GM18907 (cell line): ENCODE measurements around the gene NKAIN4.

Experiments used
- ATAC-seq: cut with Tn5 transposase; IDR thresholded peaks from one replicate; pipeline ENCODE4 v1.9.1; 2021; ENCODE audit warnings: mild to moderate bottlenecking, moderate library complexity; ENCODE audit not compliant: unreplicated experiment

The NKAIN4 gene

DNA sequence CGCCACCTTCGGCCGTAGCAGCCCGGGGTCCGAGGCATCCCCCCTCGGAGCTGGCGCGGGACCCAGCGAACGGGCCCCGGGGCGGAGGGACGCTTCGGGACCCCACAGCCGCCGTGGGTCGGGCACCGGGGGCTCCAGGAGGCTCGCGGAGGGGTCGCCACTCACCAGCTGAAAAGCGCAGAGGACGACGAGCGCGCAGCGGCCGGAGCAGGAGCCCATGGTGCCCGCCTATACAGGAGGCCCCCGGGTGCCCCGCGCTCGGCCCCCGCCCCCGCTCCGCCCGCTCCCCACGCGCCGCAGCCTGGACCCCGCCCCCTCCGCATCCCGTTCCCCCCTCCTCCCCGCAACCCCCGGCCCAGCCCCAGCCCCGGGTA lies at the start of gene NKAIN4:
NKAIN4 (minus strand) TSS at position 232 of the 374 bp plus-strand sequence; CDS start at position 219, 13 bp downstream.
- ATAC-seq: no peak

DNA sequence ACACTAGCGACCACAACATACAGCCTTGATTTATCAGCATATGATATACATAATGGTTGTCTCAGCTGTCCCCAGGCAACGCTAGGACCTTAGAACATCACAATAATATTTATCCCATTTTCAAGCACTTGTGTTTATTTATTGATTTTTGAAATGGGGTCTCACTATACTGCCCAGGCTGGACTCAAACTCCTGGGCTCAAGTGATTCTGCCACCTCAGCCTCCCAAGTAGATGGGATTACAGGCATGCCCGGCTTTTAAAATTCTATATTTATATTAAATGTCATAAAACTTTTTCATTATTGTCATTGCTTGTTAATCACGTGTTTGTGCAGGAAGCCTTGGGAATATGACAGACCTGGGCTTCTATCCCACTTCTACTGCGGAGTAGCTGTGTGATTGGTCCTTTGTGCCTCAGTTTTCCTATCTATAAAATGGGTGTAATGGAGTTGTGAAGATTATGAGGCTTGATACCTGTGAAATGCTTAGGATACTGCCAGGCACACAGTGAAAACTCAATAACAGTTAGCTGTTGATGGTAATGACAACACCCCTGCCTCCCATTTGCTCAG lies 48.9 kb upstream of the NKAIN4 start:
- ATAC-seq: no peak

DNA sequence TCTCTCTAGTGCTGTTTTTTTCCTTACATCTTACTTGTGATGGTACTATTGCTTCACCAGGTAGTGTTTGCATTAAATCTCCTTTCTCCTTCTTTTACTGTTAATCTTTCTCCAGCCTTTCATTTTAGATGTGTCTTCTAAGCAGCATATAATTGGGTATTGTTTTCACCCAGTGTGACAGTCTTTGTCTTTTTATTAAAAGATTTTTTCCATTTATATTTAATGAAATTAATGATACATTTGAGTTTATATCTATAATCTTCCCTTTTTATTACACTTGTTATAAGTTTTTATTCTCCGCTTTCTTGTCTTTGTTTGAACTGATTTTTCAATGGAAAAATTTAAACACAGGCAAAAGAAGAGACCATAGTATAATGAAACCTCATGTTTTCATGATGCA lies 47.4 kb upstream of the NKAIN4 start:
- no peak for ATAC-seq

DNA sequence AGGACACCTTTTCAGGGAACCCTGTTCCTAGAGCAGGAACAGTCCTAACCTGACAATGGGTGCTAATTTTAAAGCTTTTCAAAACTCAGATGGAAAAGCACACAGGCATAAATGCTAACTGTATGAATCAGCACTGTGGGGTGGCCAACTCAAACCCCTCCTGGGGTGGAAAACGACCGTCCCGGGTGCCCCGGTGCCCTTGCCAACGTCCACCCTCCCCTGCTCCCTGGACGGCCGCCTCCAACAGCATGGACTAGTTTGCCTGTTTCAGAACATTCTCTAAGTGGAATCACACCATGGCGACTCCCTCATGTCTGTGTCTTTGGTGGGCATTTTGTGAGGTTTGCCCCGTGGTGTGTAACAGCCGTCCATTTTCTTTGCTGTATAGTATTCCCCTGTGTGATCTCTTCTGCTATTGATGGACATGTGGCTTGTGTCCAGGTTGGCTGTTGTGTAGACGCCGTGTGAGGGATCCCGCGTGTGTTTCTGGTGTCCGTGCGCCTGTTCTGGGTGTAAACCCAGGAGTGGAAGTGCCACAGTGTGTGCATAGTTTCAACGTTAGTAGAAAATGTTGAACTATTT lies 44.6 kb upstream of the NKAIN4 start:
- ATAC-seq: no peak

DNA sequence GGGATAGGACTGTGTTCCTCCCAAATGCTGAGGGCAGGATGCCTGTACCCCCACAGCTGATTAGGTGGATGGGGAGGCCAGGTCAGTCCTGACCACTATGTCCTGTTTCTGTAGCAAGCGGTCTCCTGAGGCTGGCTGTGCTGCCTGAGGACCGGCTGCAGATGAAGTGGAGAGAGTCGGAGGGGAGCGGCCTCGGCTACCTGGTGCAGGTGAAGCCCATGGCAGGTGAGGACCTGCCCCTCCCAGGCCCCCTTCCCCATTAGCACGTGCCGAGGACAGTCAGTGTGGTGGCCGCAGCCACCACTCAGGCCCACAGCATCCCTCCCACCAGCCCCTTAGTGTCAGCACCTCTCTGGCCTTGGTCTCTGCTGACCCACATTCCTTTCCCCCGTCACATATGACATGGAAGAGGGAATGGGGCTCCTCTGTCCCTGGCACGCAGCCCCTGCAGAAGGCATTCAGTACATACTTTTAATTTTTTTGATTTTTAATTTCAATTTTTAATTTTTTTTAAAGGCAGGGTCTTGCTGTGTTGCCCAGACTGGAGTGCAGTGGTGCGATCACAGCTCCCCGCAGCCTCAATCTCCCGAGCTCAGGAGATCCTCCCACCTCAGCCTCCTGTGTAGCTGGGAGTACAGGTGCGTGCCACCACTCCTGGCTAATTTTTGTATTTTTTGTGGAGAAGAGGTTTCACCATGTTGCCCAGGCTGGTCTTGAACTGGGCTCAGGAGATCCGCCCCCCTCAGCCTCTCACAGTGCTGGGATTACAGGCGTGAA lies 43.7 kb upstream of the NKAIN4 start:
- ATAC-seq: no peak

DNA sequence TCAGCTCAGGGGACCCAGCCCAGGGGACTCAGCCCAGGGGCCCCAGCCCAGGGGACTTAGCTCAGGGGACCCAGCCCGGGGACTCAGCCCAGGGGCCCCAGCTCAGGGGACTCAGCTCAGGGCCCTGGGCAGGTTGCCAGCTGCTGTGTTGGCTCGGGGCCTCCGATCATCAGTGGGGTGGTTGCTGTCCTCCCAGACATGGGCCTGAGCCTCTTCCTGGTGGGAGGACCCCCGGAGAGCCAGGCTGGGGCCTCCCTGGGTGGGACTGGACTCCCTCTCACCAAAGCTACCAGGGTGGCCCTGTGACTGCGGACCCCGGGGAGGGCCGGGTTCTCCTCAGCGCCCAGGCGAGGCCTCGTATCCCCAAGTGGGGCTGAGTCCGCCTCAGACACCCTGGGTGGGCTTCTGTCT lies 43.1 kb upstream of the NKAIN4 start:
- ATAC-seq: no peak

DNA sequence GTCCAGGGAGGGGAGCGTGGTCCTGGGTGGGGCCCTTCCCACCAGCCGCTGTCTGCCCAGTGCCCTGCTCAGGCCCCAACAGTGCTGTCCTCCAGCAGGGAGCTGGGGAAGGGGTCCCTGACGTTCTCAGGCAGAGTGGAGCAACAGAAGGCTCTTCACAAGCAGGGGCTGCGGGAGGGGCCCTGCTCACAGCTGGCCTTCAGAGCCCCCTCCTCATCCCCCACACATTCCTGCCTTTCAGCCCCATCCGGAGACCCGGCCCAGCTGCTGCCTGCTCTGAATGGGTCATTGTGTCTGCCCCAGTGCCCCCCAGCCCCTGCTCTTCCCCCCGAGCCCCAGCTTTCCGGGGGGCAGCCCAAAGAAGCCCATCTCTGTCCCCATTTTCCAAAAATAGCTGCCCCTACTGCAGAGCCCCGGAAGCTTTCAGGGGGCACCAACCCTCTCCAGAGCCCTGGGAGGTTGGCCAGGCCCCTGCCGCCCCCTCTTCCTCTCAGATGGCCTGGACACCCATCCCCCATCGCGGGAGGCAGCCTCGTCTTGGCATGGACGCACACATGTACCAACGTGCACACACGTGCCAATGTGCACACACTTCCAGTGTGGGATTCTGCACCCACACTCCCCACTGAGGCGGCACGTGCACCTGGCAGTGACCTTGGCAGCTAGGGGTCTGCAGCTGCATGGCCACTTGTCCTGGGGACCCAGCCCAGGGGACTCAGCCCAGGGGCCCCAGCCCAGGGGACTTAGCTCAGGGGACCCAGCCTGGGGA lies 42.5 kb upstream of the NKAIN4 start:
- ATAC-seq: no peak

DNA sequence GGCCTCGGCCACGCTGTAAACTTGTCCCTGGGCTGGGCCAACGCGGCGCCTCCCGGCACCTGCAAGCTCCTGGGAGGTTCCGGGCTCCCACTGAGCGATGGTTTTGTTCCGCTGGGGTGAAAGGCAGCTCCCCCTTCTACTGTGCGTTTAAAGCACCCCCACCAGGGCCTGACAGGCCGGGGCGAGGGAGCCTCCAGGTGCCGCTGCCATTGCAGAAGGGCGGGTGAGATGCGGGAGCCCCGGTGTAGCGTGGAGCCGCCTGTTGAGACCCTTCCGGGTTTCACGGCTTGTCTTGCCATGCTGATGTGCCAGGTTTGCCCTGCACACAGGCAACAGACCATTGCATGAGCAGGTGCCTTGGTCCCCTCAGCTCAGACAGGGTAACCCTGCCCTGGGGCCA lies 41.6 kb upstream of the NKAIN4 start:
- no peak for ATAC-seq

DNA sequence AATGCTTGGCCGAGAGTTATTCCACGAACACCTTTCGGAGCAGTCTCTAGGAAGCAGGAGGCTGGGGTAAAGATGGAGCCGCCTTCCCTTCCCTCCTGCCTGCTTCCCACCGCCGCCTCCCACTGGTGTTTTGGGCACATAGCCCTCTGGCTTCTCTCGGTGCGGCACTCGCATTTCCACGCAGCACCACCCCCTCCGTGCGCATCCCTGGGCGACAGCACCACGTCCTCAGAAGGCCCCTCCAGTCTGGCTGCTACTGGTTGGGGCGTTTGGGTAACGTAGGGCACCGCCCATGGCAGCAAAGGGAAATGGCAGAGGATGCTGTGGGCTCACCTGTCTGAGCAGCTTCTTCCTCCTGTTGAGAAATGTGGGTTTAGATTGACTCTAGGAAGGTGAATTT lies 41.2 kb upstream of the NKAIN4 start:
- no peak for ATAC-seq

DNA sequence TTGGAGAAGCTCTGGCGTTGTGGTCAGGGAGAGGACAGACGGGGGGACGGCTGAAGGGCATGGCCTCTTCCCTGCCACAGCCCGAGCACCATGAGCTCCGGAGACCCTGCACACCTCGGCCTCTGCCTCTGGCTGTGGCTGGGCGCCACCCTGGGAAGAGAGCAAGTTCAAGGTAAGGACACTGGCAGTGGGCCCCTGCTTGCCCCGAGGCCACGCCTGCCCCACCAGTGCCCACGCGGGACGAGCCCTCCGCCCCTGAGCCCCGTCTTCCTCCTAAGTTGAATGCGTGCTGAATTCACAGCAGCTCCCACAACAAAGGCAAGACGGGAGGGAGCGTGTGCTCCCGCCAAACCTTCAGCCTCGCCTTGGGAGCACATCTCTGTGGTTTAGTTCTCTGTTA lies 40.8 kb upstream of the NKAIN4 start:
- ATAC-seq: no peak

DNA sequence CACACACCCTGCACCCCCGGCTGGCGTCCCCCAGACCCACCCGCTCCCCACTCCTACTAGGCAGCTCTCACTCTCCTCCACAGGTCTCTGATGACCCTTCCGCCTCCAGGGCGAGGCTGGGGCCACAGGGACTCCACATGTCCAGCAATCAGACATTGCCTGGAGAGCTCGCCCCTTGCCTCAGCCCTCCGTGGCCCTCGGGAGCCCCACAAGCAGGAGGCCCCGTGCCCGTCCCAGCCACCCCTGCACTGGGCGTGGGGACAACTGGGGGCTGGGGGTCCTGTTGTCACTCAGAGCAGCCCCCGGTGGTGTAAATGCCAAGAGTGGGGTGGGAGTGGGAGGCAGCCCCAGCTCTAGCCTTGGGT lies 40.3 kb upstream of the NKAIN4 start:
- no peak for ATAC-seq

DNA sequence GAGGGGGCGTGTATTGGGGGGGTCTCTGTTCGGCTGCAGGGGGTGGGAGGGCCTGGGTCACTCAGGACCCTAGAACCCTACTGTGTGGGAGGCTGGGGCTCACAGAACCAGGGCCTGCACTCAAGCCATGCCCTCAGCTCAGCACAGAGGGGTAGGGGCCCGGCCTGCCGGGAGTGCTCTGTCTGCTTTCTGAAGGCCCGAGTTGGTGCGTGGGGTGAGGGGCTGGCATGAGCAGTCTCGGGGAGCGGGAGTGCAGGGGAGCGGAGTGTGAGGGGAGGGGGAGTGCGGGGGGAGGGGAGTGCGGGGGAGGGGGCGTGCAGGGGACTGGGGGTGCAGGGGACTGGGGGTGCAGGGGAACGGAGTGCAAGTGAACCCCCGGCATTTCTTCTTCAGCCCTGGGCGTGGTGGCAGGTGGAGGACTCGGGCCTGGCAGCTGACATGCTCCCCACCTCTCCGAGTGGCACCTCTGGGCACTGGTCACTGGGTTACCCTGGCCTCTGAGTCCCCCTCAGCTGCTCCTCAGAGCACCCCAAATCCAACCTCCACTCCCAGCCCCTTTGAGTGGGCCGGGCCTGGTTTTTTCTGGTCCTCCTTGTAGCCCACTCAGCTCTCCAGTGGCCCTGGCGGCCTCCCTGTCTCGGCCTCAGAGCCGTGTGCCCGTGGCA lies 39.7 kb upstream of the NKAIN4 start:
- ATAC-seq: no peak

DNA sequence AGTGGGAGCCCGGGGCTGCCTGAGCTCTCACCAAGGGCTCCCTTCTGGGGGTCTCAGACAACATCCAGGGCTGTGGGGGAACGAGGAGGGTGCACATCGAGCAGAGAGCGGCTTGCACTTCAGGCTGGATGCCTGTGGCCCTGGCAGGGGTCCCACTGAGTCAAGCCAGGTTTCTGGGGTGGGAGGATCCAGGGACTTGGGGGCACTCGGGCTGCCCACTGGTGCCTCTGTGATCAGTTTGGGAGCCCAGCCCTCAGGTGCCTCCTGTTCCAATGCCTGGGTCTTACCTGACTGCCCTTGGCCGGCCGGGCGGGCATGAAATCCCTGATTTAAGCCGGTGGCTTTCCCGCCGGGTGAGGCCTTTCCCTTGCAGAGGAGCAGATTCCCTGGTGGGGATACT lies 39.2 kb upstream of the NKAIN4 start:
- ATAC-seq: no peak

DNA sequence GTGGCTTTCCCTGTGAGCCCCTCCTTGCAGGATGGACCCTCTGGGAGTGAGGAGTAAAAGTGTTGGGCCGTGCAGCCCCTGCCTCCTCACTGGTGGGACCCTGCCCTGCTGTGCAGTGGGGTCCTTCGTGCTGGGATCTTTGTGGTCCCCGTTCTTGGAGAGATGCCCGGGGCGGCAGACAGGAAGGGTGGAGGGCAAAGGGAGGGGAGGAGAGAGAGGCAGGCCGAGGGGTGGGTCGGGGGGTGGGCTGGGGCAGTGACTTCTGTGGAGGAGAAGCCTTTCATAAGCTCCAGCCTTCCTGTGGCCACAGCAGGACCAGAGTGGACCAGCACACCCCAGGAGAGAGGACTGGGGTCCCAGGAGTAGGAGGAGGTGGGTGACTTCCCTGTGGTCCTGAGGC lies 38.6 kb upstream of the NKAIN4 start, which contains the start of gene COL20A1:
COL20A1 (plus strand) TSS at position 283 of the 400 bp plus-strand sequence. CDS start 1,922 bp downstream, outside the sequence.
- no peak for ATAC-seq

DNA sequence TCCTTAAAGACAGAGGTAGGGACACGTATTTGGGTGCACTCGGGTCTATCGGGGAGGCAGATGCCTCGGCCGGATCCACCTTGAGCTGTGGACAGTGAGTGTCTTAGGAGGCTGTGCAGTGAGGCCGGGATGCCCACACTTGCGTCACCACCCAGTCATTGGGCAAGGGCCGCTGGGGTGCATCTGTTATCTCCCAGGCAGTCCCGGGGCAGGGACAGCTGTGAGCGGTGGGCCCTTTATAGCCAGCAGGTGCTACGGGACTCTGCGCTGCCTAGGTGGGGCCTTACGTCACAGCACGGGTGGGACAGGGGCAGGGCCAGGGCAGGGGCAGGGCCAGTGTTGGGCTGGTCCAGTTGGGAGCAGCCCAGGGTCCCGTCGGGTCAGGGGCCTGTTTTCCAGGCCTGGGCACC lies 38.0 kb upstream of the NKAIN4 start:
- ATAC-seq: no peak

DNA sequence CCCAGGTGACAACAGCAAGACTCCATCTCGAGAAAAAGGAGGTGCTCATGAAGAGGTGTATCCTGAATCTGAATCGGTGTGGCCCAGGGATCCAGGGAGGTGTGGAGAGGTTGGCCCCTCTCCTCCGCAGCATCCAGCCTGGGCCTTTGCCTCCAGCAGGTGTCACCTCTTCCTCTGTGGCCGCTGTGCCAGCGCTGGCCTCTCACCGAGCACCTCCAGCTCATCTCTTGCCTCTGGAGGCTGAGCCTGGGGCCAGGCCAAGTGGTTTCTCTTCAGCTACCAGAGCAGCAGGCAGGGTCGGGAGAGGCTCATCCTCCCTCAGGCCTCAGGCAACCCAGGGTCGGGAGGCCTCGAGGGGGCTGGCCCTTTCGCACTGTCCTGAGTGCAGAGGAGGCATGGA lies 37.5 kb upstream of the NKAIN4 start:
- no peak for ATAC-seq

DNA sequence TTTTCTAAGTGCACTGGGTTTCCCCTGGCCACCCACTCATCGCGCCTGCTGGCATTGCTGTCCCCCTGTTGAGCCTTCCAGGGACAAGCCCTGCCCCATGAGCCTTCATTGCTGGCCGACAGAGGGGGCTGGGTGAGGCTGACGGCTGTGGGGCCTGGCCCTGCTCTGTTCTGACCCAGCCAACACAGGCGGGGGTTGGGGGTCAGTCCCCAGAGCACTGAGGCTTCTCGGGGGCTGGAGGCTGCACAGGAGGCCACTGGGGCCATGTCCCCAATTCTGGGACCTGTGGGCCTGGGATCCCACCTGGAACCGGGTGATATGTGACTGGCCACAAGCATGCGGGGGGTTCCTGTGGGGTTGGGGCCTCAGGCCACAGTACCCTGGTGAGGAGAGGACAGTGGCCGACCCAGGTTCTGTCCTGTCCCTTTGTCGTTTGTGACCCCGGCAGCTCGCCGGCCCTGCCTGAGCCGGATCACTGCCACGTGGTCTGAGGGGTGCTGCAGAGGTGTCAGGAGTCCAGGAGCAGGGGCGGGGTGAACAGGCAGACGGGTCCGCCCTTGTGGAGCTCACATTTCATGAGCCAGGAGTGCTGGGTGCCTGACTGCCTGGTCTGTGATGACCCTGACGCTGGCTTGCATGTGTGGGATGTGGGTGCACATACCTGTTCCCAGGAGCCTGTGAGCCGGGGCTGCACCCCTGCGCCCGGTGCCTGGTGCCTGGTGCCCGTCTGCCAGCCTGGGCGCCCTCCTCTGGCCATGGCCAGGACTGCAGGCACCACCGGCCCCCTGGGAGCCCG lies 36.6 kb upstream of the NKAIN4 start:
- no peak for ATAC-seq

DNA sequence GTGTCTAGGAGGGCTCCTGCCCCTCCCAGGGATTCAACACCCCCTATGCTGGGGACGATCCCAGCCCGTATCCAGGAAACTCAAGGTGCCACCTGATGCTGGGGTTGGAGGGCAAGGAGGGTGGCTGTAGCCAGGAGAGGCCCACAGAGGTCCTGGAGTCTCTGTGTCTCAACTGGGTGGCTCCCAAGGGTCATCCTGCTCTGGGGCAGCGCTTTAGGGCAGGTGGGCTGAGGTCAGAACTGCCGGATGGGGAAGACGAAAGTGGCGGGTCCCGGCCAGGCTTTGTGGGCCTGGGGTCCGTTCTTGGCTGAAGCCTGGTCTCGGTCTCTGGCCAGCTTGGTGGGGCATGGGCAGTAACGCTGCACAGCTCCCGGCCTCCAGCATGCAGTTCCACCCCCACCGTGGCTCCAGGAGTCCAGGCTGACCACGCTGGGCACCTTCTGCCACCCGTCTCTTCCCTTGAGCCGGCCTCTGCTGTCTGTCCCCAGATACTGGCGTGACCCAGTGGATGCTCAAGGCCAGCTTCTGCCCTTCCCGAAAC lies 35.9 kb upstream of the NKAIN4 start:
- no peak for ATAC-seq

DNA sequence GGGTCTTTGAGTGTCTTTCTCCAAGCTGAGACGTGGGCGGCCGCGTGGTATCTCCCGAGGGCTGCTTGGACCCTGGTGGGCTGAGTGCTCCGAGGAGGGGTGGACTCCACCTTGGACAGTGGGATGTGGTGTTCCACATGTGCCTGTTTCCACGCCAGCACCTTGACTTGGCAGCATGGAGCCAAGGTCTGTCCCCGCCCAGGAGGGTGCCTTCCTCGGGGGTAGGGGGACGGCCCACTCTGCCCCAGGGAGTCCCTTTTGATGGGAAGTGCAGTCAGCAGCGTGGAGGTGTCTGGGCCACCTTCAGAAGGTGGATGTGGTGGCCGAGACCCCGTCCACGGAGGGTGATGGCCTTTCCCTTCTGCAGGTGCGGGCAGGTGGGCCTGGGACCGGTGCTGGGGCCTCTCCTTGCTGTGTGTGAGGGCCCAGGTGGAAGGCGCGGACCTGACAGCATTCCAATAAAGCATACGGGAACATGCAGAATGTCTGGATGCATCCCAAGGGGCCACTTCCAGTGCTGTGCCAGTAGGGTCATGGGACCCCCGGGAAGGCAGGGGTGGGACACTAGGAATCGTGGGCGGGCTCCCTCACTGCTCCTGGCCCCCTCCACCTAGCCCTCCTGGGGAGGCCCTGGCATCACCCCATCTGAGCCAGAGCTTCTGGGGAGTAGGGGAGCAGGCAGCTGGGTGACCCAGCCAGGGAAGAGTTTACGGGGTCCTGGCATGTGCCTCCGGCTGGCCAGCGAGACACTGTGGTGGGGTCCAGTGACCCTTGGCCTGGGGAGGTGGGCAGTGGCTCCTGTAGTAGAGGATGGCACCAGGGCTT lies 35.3 kb upstream of the NKAIN4 start:
- no peak for ATAC-seq
